ENCODE measurements around the gene TSPAN31.

- TF ChIP-seq CTCF (IDR thresholded peaks at IDR 0.05 in 8 of 11, conservative IDR thresholded peaks at IDR 0.05 in 3 of 11) (no peak), POLR2A (IDR thresholded peaks at IDR 0.05) (no peak)
Measured at GRCh38 chr12:57725851-57726150, 19.0 kb upstream of the TSPAN31 start.

All from spleen (tissue), 7 donors.